Measurements from ENCODE around the gene MARCOL.

DNA sequence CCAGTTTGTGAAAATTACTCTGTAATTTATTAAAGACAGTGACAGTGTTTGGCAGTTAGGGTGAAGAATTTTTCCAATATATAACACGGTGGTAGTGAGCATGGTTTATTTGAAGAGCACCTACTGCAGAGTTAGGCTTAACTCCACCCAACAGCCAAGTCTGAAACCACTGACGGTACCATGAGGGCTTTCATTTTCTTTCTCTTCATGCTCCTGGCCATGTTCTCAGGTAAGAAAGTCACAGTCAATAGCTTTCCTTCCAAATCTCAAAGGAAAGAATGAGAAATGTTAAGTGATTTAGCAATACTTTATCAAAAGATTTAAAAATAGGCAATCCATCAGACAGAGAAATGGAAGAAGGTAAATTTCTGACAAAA, at the start of gene MARCOL:
- TF ChIP-seq NFRKB (IDR thresholded peaks at IDR 0.05) (no peak), FOXM1 (IDR thresholded peaks at IDR 0.05; ENCODE audit: borderline replicate concordance) (no peak), BHLHE40 (IDR thresholded peaks at IDR 0.05; ENCODE audit: borderline replicate concordance) (no peak), SUZ12 (IDR thresholded peaks at IDR 0.05) (no peak), TARDBP (IDR thresholded peaks at IDR 0.05) (no peak), L3MBTL2 (conservative IDR thresholded peaks at IDR 0.05) (no peak), ZNF384 (IDR thresholded peaks at IDR 0.05) (no peak), ARNT (IDR thresholded peaks at IDR 0.05) (no peak), SP1 (IDR thresholded peaks at IDR 0.05) (no peak), FOXK2 (IDR thresholded peaks at IDR 0.05) (no peak), CTBP1 (IDR thresholded peaks at IDR 0.05; ENCODE audit: borderline replicate concordance) (no peak), FOXA1 (IDR thresholded peaks at IDR 0.05) (no peak)
- TF ChIP-seq, protein P1, sequence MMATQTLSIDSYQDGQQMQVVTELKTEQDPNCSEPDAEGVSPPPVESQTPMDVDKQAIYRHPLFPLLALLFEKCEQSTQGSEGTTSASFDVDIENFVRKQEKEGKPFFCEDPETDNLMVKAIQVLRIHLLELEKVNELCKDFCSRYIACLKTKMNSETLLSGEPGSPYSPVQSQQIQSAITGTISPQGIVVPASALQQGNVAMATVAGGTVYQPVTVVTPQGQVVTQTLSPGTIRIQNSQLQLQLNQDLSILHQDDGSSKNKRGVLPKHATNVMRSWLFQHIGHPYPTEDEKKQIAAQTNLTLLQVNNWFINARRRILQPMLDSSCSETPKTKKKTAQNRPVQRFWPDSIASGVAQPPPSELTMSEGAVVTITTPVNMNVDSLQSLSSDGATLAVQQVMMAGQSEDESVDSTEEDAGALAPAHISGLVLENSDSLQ (IDR thresholded peaks at IDR 0.05): no peak
